ENCODE data around the gene IER3IP1.

DNA sequence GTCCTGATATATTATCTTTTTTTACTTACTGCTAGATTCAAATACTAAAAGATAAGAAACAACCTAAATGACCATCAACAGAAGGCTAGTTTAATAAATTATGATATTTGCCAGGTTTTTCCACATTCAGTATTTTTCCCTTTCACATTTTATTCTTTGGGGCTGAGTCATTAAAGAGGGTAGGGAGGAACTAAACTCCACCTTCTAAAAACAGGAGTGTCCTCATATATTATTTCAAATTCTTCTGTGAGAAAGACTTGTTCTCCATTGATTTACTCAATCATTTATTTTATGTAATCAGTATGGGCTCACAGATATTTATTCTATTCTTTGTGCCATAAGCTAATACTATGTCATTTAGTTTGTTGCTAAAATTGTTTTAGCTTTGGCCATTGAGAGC, 34.9 kb downstream of the IER3IP1 start:
- TF ChIP-seq CTCF (IDR thresholded peaks at IDR 0.05) = no peak
- TF ChIP-seq POLR2A (IDR thresholded peaks at IDR 0.05) = no peak
- no peak for TF ChIP-seq EP300 (IDR thresholded peaks at IDR 0.05)
